ENCODE data around the gene STX18. TPM values are rescaled to one million over a fixed set of nuclear protein-coding genes. Genes with fewer than 3 reads are reported as not detected.

STX18 gene
- total RNA-seq, 4 donors from 2014 or later: 16.1 to 41.9 (median 20.5) TPM

- no peaks in the 10 kb centered on the region for H3K27me3 ChIP-seq
- no peak for DNase-seq (ENCODE audit: low spot score in 2 of 2)
- WGBS: 89% methylated on average over 2 of the region's 2 CpGs
- no peaks in the 10 kb centered on the region for H3K4me1 ChIP-seq
- H3K9me3 ChIP-seq: no peaks in the 10 kb centered on the region
- no peak overlapping the region for H3K27ac ChIP-seq
- TF ChIP-seq POLR2AphosphoS5 (IDR thresholded peaks at IDR 0.05): no peak
- no peak for TF ChIP-seq POLR2A (IDR thresholded peaks at IDR 0.05)
- no peak for TF ChIP-seq EP300 (IDR thresholded peaks at IDR 0.05)
- no peak for TF ChIP-seq CTCF (IDR thresholded peaks at IDR 0.05)
- H3K4me3 ChIP-seq: no peak overlapping the region
- H3K36me3 ChIP-seq: no peaks in the 10 kb centered on the region
Measured at GRCh38 chr4:4504783-4505182, 37.1 kb downstream of the STX18 start.

GRCh38 chr4:4502694-4503311 lies 39.0 kb downstream of the STX18 start:
- no peak overlapping the region for H3K4me3 ChIP-seq
- no peak overlapping the region for H3K27ac ChIP-seq
- no peak for TF ChIP-seq POLR2AphosphoS5 (IDR thresholded peaks at IDR 0.05)
- no peak for TF ChIP-seq EP300 (IDR thresholded peaks at IDR 0.05)
- TF ChIP-seq CTCF (IDR thresholded peaks at IDR 0.05): no peak
- no peak for TF ChIP-seq POLR2A (IDR thresholded peaks at IDR 0.05)
- no peaks in the 10 kb centered on the region for H3K9me3 ChIP-seq
- no peaks in the 10 kb centered on the region for H3K4me1 ChIP-seq
- no peaks in the 10 kb centered on the region for H3K36me3 ChIP-seq
- no peaks in the 10 kb centered on the region for H3K27me3 ChIP-seq
- DNase-seq (ENCODE audit: low spot score in 2 of 2): no peak
- WGBS: 60% methylated on average over 10 of the region's 10 CpGs

- Histone ChIP-seq H3K9me3 (no peaks in the 10 kb centered on the region), H3K36me3 (no peaks in the 10 kb centered on the region), H3K4me1 (peaks cover 3% of the 10 kb centered on the region), H3K27me3 (no peaks in the 10 kb centered on the region), H3K4me3 (no peak overlapping the region), H3K27ac (no peak overlapping the region)
- DNase-seq (ENCODE audit: low spot score in 2 of 2): no peak
- WGBS: 96% methylated on average over 2 of the region's 2 CpGs
- TF ChIP-seq EP300 (IDR thresholded peaks at IDR 0.05) (no peak), POLR2A (IDR thresholded peaks at IDR 0.05) (no peak), POLR2AphosphoS5 (IDR thresholded peaks at IDR 0.05) (no peak), CTCF (IDR thresholded peaks at IDR 0.05) (no peak)
Measured at GRCh38 chr4:4501679-4502078, 40.2 kb downstream of the STX18 start.

GRCh38 chr4:4499438-4500123 lies 42.3 kb downstream of the STX18 start:
- H3K36me3 ChIP-seq: no peaks in the 10 kb centered on the region
- no peaks in the 10 kb centered on the region for H3K27me3 ChIP-seq
- no peaks in the 10 kb centered on the region for H3K9me3 ChIP-seq
- no peak overlapping the region for H3K27ac ChIP-seq
- H3K4me1 ChIP-seq: peaks cover 3% of the 10 kb centered on the region
- TF ChIP-seq CTCF (IDR thresholded peaks at IDR 0.05): no peak
- TF ChIP-seq POLR2AphosphoS5 (IDR thresholded peaks at IDR 0.05): no peak
- TF ChIP-seq EP300 (IDR thresholded peaks at IDR 0.05): no peak
- no peak for TF ChIP-seq POLR2A (IDR thresholded peaks at IDR 0.05)
- WGBS: 83% methylated on average over 4 of the region's 4 CpGs
- H3K4me3 ChIP-seq: no peak overlapping the region
- no peak for DNase-seq (ENCODE audit: low spot score in 2 of 2)

GRCh38 chr4:4496592-4497372 lies 45.1 kb downstream of the STX18 start:
- H3K27me3 ChIP-seq: no peaks in the 10 kb centered on the region
- TF ChIP-seq POLR2A (IDR thresholded peaks at IDR 0.05) (no peak), POLR2AphosphoS5 (IDR thresholded peaks at IDR 0.05) (no peak), CTCF (IDR thresholded peaks at IDR 0.05) (no peak), EP300 (IDR thresholded peaks at IDR 0.05) (no peak)
- H3K36me3 ChIP-seq: no peaks in the 10 kb centered on the region
- 83% methylated on average over 9 of the region's 9 CpGs for WGBS
- no peak overlapping the region for H3K4me3 ChIP-seq
- no peak for DNase-seq (ENCODE audit: low spot score in 2 of 2)
- H3K27ac ChIP-seq: no peak overlapping the region
- peaks cover 10% of the 10 kb centered on the region for H3K4me1 ChIP-seq
- H3K9me3 ChIP-seq: no peaks in the 10 kb centered on the region

All from suprapubic skin (tissue), 4 donors.